Measurements from ENCODE around the gene TMEM135.

TMEM135 gene

DNA sequence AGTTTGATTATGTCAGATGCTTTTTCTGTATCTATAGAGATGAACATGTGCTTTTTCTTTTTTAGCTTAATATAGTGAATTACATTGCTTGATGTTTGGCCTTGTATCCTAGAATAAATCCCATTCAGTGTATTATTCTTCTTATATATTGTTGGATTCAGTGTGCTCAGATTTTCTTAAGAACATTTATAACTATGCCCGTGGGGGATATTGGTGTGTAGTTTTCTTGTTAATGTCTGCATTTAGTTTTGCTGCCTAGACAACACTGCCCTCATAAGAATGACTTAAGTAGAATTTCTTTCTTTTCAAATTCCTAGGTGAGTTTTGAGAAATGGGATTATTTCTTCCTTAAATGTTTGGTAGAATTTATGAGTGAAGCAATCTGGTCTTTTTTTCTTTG is 98.5 kb downstream of the TMEM135 start:
- no peak overlapping the region for H3K9ac ChIP-seq (ENCODE audit: low read length)
- H3K4me3 ChIP-seq (ENCODE audit: insufficient read depth in 1 of 2, low read depth in 1 of 2, low read length in 2 of 2): no peak overlapping the region
- no peak overlapping the region for H2AFZ ChIP-seq (ENCODE audit: low read depth, low read length)
- H3K27ac ChIP-seq (ENCODE audit: low read length, poor library complexity, severe bottlenecking): no peak overlapping the region
- H2BK120ac ChIP-seq (ENCODE audit: low read depth, low read length): no peak overlapping the region
- no peaks in the 10 kb centered on the region for H3K4me1 ChIP-seq (ENCODE audit: control insufficient read depth, insufficient read depth, low read depth, low read length)
- WGBS: 100% methylated on average over 1 of the region's 1 CpG
- H2AK5ac ChIP-seq (ENCODE audit: low read length, severe bottlenecking): no peak overlapping the region
- H3K36me3 ChIP-seq (ENCODE audit: control insufficient read depth in 1 of 2, insufficient read depth in 2 of 2, low read depth in 1 of 2, low read length in 2 of 2): peaks cover 0 to 3% of the 10 kb centered on the region in 2 experiments
- no peaks in the 10 kb centered on the region for H3K27me3 ChIP-seq (ENCODE audit: control insufficient read depth in 1 of 2, insufficient read depth in 1 of 2, low read length in 2 of 2)
- no peak overlapping the region for H3K18ac ChIP-seq (ENCODE audit: low read depth in 1 of 2, low read length in 2 of 2)
- H2BK15ac ChIP-seq (ENCODE audit: low read depth, poor library complexity, severe bottlenecking): no peak overlapping the region
- no peak overlapping the region for H3K4ac ChIP-seq (ENCODE audit: low read depth in 1 of 2, low read length in 2 of 2)
- H4K8ac ChIP-seq (ENCODE audit: low read length): no peak overlapping the region
- H2BK5ac ChIP-seq (ENCODE audit: low read depth, low read length, poor library complexity, severe bottlenecking): no peak overlapping the region
- H3K79me1 ChIP-seq (replicated peaks; ENCODE audit: low read length, poor library complexity, severe bottlenecking): peaks cover 11% of the 10 kb centered on the region
- no peak overlapping the region for H2BK12ac ChIP-seq (ENCODE audit: low read length in 2 of 2)
- no peak overlapping the region for H3K4me2 ChIP-seq (ENCODE audit: low read length, poor library complexity, severe bottlenecking)
- H4K91ac ChIP-seq (ENCODE audit: low read length): no peak overlapping the region
- no peak overlapping the region for H3K23ac ChIP-seq (ENCODE audit: low read length in 2 of 2)
- H3K9me3 ChIP-seq (ENCODE audit: control insufficient read depth, low read length): peaks cover 5% of the 10 kb centered on the region
- no peak overlapping the region for H3K14ac ChIP-seq (ENCODE audit: low read length in 2 of 2)
- no peak for DNase-seq

GRCh38 chr11:87137711-87138110 is 100.0 kb downstream of the TMEM135 start:
- Histone ChIP-seq H3K79me1 (replicated peaks; ENCODE audit: low read length, poor library complexity, severe bottlenecking) (peaks cover 9% of the 10 kb centered on the region), H3K9me3 (ENCODE audit: control insufficient read depth, low read length) (peaks cover 5% of the 10 kb centered on the region), H3K4me2 (ENCODE audit: low read length, poor library complexity, severe bottlenecking) (no peak overlapping the region), H4K8ac (ENCODE audit: low read length) (no peak overlapping the region), H3K4ac (ENCODE audit: low read depth in 1 of 2, low read length in 2 of 2) (no peak overlapping the region), H3K14ac (ENCODE audit: low read length in 2 of 2) (no peak overlapping the region), H2AK5ac (ENCODE audit: low read length, severe bottlenecking) (no peak overlapping the region), H2BK120ac (ENCODE audit: low read depth, low read length) (no peak overlapping the region), H3K4me1 (ENCODE audit: control insufficient read depth, insufficient read depth, low read depth, low read length) (no peaks in the 10 kb centered on the region), H3K18ac (ENCODE audit: low read depth in 1 of 2, low read length in 2 of 2) (no peak overlapping the region), H3K4me3 (ENCODE audit: insufficient read depth in 1 of 2, low read depth in 1 of 2, low read length in 2 of 2) (no peak overlapping the region), H2BK12ac (ENCODE audit: low read length in 2 of 2) (no peak overlapping the region), H2BK5ac (ENCODE audit: low read depth, low read length, poor library complexity, severe bottlenecking) (no peak overlapping the region), H3K23ac (ENCODE audit: low read length in 2 of 2) (no peak overlapping the region), H2BK15ac (ENCODE audit: low read depth, poor library complexity, severe bottlenecking) (no peak overlapping the region), H3K9ac (ENCODE audit: low read length) (no peak overlapping the region), H4K91ac (ENCODE audit: low read length) (no peak overlapping the region), H2AFZ (ENCODE audit: low read depth, low read length) (no peak overlapping the region), H3K36me3 (ENCODE audit: control insufficient read depth in 1 of 2, insufficient read depth in 2 of 2, low read depth in 1 of 2, low read length in 2 of 2) (peaks cover 0 to 3% of the 10 kb centered on the region in 2 experiments), H3K27ac (ENCODE audit: low read length, poor library complexity, severe bottlenecking) (no peak overlapping the region), H3K27me3 (ENCODE audit: control insufficient read depth in 1 of 2, insufficient read depth in 1 of 2, low read length in 2 of 2) (no peaks in the 10 kb centered on the region)
- DNase-seq: peak; percentile 70
- 82% methylated on average over 1 of the region's 2 CpGs for WGBS

DNA sequence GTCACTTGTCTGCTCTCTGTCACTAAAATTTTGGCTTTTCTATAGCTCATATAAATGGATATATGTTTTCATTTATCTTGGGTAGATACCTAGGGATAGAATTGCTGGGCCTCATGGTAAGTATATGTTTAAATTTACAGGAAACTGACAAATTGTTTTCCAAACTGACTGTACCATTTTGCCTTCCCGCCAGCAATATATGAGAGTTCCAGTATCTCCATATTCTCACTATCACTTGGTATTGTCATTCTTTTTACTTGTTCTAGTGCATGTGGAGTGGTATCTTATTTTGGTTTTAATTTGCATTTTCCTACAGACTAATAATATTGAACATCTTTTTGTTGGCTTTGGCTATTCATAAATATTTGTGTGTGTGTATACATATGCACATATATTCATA is 101.7 kb downstream of the TMEM135 start:
- H4K91ac ChIP-seq (ENCODE audit: low read length): no peak overlapping the region
- H2BK12ac ChIP-seq (ENCODE audit: low read length in 2 of 2): no peak overlapping the region
- no peaks in the 10 kb centered on the region for H3K27me3 ChIP-seq (ENCODE audit: control insufficient read depth in 1 of 2, insufficient read depth in 1 of 2, low read length in 2 of 2)
- no peak for DNase-seq
- H3K79me1 ChIP-seq (replicated peaks; ENCODE audit: low read length, poor library complexity, severe bottlenecking): peaks cover 9% of the 10 kb centered on the region
- no peak overlapping the region for H3K9ac ChIP-seq (ENCODE audit: low read length)
- no peak overlapping the region for H3K4me2 ChIP-seq (ENCODE audit: low read length, poor library complexity, severe bottlenecking)
- H3K4ac ChIP-seq (ENCODE audit: low read depth in 1 of 2, low read length in 2 of 2): no peak overlapping the region
- H3K23ac ChIP-seq (ENCODE audit: low read length in 2 of 2): no peak overlapping the region
- 60% methylated on average over 1 of the region's 1 CpG for WGBS
- no peak overlapping the region for H2AFZ ChIP-seq (ENCODE audit: low read depth, low read length)
- H3K4me3 ChIP-seq (ENCODE audit: insufficient read depth in 1 of 2, low read depth in 1 of 2, low read length in 2 of 2): no peak overlapping the region
- no peak overlapping the region for H2BK5ac ChIP-seq (ENCODE audit: low read depth, low read length, poor library complexity, severe bottlenecking)
- peaks cover 5% of the 10 kb centered on the region for H3K9me3 ChIP-seq (ENCODE audit: control insufficient read depth, low read length)
- no peak overlapping the region for H3K18ac ChIP-seq (ENCODE audit: low read depth in 1 of 2, low read length in 2 of 2)
- no peaks in the 10 kb centered on the region for H3K4me1 ChIP-seq (ENCODE audit: control insufficient read depth, insufficient read depth, low read depth, low read length)
- no peak overlapping the region for H2BK120ac ChIP-seq (ENCODE audit: low read depth, low read length)
- H2AK5ac ChIP-seq (ENCODE audit: low read length, severe bottlenecking): no peak overlapping the region
- no peak overlapping the region for H4K8ac ChIP-seq (ENCODE audit: low read length)
- H3K27ac ChIP-seq (ENCODE audit: low read length, poor library complexity, severe bottlenecking): no peak overlapping the region
- H3K36me3 ChIP-seq (ENCODE audit: control insufficient read depth in 1 of 2, insufficient read depth in 2 of 2, low read depth in 1 of 2, low read length in 2 of 2): peaks cover 0 to 3% of the 10 kb centered on the region in 2 experiments
- H3K14ac ChIP-seq (ENCODE audit: low read length in 2 of 2): no peak overlapping the region
- H2BK15ac ChIP-seq (ENCODE audit: low read depth, poor library complexity, severe bottlenecking): no peak overlapping the region

DNA sequence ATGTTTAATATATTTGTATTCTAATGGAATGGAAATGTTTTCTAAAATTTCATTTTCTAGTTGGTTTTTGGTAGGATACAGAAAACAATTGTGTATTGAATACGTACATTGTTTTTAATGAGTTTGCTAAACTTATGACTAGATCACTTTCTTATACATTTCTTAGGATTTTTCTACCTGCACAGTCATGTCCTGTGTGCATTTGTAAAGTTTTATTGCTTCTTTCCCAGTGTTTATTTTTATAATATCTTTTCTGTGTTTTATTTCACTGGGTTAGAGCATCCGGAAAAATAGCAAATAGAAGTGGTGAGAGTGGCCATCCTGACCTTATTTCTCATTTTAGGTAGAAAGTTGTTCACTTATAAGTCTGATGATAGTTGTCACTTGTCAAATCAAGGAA is 103.6 kb downstream of the TMEM135 start:
- Histone ChIP-seq H2BK120ac (ENCODE audit: low read depth, low read length) (no peak overlapping the region), H3K27ac (ENCODE audit: low read length, poor library complexity, severe bottlenecking) (no peak overlapping the region), H3K14ac (ENCODE audit: low read length in 2 of 2) (no peak overlapping the region), H2BK5ac (ENCODE audit: low read depth, low read length, poor library complexity, severe bottlenecking) (no peak overlapping the region), H4K91ac (ENCODE audit: low read length) (no peak overlapping the region), H3K36me3 (ENCODE audit: control insufficient read depth in 1 of 2, insufficient read depth in 2 of 2, low read depth in 1 of 2, low read length in 2 of 2) (peaks cover 0 to 3% of the 10 kb centered on the region in 2 experiments), H3K18ac (ENCODE audit: low read depth in 1 of 2, low read length in 2 of 2) (no peak overlapping the region), H3K79me1 (replicated peaks; ENCODE audit: low read length, poor library complexity, severe bottlenecking) (peaks cover 9% of the 10 kb centered on the region), H2BK15ac (ENCODE audit: low read depth, poor library complexity, severe bottlenecking) (no peak overlapping the region), H3K4me3 (ENCODE audit: insufficient read depth in 1 of 2, low read depth in 1 of 2, low read length in 2 of 2) (no peak overlapping the region), H3K4ac (ENCODE audit: low read depth in 1 of 2, low read length in 2 of 2) (no peak overlapping the region), H2AK5ac (ENCODE audit: low read length, severe bottlenecking) (no peak overlapping the region), H4K8ac (ENCODE audit: low read length) (no peak overlapping the region), H2BK12ac (ENCODE audit: low read length in 2 of 2) (no peak overlapping the region), H3K9ac (ENCODE audit: low read length) (no peak overlapping the region), H3K27me3 (ENCODE audit: control insufficient read depth in 1 of 2, insufficient read depth in 1 of 2, low read length in 2 of 2) (no peaks in the 10 kb centered on the region), H3K9me3 (ENCODE audit: control insufficient read depth, low read length) (peaks cover 5% of the 10 kb centered on the region), H3K23ac (ENCODE audit: low read length in 2 of 2) (no peak overlapping the region), H3K4me2 (ENCODE audit: low read length, poor library complexity, severe bottlenecking) (no peak overlapping the region), H2AFZ (ENCODE audit: low read depth, low read length) (no peak overlapping the region), H3K4me1 (ENCODE audit: control insufficient read depth, insufficient read depth, low read depth, low read length) (no peaks in the 10 kb centered on the region)
- WGBS: 100% methylated on average over 1 of the region's 2 CpGs
- no peak for DNase-seq

Data from mesenchymal stem cell (in vitro differentiated cells and primary cell).